Fibroblast of skin of scalp (primary cell): ENCODE results near the gene DPH2.

ENCODE experiments used
- DNase-seq: peaks from one replicate; pipeline ENCODE4 v3.0.0-alpha.2; 2013

DPH2 gene

DNA sequence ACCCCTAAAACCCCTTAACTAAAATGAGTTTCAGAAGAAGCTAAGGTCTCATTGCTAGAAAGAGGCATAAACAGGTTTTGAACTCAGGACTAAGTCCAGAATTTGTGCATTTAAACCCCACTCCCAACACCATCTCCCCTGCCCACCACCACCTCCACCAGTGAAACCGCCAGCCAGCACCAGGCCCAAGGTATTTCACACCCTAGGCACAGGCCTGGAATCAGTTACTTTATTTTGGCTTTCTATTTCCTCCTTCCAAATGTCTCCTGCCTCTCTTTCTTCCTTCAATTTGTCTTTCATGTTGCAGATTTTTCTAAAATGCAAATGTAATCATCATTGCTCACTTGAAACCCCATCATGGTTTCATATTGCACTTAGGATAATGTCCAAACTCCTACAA, 24.9 kb upstream of the DPH2 start:
- no peak for DNase-seq

DNA sequence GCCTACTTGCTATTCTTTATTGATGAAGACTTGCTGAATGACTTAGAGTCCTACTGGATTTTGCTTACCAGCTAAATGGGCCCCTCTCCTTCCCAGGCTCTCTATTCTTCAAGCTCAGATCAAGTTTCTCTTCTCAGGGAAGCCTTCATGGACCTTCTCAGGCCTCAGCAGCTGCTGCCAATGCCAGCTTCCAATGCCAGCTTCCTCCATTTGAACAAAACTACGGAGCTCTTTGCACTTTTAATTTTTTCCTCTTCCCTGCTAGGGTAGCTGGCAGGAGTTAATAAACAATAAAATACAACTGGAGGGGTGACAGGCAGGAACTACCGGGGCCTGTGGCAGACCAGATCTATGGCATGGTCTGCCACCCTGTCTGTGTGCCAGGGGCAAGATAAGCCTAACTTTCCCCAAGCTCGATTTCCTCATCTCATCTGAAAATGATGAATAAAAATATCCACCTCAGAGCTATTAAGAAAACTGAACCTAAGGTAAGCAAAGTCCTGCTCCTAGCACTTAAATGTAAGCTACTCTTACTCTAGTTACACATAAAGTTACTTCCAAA, 24.1 kb upstream of the DPH2 start:
- DNase-seq, result no peak

DNA sequence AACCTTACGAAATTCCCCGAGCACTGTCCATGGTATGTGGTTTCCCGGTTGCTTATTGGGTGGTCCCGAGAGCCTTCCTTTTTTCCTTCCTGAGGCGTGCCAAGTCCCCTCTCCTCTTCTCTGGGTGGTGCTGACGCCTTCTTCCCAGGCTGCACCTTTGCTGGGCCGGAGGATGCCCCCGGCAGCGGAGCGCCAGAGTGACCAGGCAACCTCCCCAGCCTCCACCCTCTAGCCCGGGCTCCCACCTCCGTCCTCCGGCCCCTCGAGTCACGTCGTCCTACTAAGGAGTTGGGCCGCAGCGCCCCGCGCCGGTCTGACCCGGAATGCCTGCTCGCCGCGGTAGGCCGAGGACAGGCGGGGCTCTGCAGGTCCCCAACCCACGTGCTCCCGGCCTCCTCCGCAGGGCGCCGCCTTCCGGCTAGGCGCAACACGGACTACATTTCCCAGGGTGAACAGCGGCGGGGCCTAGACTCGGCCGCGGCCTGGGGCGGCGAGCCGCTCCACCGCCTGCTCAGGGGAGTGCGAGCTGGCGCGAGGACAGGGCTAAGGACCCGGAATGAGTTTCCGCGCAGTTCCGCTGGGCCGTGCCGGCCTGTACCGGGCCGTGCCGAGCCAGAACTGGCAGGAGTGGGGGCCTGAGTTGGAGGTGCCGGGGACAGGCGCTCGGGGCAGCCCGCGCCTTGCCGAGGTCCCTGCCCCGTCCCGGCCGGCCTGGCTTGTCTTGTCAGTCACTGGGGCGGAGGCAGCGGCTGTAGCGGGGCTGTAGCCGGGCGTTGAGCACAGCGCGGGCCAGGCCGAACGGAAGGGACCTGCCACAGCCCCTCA, 23.4 kb upstream of the DPH2 start, which contains the start of gene IPO13:
Gene IPO13 (plus strand): TSS at position 715 of the 825 bp plus-strand sequence. CDS start 651 bp downstream, outside the sequence.
- peak; percentile 95 for DNase-seq

DNA sequence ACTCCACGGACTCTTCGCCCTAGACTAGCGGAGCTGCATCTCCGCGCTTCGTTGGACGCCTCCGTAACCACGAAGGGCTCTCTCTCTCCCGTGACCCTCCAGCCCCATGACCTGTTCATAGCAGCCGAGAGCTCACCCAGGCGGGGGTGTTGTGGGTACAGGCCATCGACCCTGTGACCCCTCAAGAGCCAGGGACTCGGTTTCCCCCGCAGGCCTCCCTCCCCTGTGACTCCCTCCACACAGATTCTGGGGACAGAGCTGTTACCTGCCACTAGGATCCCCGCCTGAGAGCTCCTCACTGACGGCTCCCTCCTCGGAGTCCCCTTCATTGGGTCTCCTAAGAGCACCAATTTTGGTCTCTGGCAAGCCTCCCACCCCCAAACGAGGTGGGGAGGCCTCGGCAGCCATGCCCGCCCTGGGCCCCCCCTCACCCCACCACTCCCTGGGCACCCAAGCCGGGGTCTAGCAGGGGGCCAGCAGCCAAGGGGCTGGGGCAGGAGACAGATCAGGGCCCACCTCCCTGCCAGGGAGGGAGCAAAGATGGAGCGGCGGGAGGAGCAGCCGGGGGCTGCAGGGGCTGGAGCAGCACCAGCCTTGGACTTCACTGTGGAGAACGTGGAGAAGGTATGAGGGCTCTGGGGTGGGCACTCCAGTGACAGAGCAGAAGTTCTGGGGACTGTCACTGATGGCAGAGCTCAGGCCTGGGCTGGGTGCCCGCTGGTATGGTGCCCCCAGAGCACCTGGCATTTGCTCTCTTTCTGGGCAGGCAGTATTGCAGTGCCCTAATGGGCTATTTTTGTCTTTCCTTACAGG, 22.5 kb upstream of the DPH2 start:
- no peak for DNase-seq

DNA sequence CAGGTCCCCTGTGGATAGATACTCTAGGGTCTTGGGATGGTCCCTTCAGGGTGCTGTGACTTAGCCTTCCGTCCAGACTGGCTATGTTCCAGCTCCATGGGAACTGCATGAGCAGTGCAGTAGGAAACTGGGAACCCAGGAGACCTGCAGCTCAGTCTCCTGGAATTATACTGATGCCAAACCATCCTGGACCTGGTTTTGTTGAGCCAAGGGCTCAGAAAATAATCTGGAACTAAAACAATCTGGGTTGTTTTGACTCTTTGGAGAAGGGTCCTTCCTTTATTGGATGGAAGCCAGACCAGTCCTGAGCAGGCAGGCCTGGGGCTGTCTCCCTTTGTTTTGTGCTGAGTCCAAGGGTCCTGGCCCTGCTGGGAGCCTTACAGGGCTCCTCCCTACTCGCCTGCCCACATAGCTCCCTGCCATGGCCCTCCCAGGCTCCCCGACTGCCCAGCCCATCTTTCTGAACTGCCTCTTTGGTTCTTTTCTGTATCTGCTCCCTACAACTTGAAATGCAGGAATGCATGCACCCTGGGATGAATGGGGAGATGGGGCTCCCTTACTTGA, 21.9 kb upstream of the DPH2 start:
- DNase-seq, result no peak

DNA sequence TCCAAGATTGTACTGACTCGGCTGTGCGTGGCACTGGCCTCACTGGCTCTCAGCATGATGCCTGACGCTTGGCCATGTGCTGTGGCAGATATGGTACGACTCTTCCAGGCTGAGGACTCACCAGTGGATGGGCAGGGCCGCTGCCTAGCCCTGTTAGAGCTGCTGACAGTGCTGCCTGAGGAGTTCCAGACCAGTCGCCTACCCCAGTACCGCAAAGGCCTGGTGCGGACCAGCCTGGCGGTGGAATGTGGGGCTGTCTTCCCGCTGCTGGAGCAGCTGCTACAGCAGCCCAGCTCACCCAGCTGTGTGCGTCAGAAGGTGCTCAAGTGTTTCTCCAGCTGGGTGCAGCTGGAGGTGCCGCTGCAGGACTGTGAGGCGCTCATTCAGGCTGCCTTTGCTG, 20.1 kb upstream of the DPH2 start:
- no peak for DNase-seq

DNA sequence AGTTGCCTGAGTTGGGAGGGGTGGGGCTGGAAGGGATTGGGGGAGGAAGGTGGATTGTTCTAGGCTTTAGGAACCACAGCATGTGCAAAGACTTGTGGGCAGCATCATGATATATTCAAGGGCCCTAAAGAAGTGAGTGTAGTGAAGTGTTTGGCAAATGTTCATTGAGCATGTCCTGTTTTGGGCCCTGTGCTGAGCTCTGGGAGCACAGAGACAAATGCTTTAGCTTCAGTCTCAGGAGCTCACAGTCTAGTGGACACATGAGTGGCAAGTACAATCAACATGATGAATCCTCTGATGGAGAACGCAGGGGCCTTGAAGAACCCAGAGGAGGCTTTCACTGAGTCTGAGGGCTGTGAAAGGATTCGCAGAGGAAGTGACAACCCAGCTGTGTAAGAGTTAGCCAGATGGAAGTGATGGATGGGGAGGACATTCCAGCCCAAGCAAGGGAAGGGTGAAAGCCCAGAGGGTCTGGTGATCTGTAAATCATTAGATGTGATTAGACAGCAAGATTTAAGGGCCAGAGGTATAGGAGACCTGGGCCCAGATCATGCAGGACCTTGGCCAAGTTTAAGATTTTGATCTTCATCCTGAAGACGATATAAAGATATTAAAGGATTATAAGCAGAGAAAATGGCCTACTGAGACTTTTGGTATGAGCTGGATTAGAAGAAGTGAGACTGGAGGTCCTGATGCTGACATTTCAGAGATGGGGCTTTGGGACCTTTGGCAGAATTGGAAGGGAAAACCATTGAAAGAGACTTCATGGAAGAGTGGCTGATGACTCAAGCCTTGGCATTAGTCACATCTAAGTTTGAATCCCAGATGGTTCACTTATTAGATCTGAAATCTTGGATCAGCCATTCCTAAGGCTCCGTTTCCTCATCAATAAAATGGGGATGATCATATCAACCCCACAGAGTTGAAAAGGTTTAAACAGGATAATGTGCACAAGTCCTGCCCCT, 18.5 kb upstream of the DPH2 start:
- no peak for DNase-seq

DNA sequence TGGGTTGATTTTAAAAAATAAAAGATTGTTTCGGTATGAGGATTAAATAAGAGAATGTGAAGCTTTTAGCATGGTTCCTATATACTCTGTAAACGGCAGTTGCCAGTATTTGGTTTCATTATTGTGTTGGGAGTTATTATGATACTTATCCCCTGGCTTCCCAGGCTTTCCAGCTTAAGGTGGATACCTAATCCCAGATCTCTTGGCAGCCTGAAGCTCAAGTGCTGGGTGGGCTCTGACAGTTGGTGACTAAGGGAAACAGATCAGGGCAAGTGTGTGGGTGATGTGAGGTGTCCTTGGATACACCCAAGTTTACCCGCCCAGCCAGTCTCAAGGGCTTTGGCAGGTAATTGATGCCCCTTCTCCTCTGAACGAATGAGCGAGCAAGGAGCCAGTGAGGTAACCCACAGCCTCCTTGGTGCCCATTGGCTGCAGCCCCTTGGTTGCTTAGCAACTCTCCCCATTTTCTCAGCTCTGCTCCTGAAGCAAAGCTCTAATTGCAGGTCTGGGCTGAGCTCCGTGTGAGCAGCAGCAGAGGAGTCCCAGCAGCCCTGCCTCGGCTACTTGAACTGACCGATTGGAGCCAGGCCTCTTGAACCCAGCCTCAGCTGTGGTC, 17.0 kb upstream of the DPH2 start:
- no peak for DNase-seq

DNA sequence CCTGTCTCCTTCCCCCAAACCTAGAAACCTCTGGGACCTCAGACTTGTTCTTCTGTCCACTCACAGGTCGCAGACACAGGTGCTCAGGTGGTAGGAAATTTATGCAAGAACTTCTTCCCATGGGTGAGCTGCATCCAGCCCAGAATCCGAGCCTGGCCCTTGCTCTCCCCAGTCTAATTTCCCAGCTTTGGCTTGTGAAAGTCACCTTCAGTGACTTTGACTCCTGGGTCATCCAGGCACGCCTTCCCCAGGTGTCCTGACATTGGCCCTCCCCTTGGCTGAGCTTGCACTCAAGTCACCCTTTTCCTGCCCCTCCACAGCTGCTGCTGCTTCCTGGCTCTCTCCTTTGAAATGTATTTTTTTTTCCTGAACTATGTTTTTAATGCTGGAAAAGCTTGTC, 16.4 kb upstream of the DPH2 start:
- DNase-seq, result no peak

DNA sequence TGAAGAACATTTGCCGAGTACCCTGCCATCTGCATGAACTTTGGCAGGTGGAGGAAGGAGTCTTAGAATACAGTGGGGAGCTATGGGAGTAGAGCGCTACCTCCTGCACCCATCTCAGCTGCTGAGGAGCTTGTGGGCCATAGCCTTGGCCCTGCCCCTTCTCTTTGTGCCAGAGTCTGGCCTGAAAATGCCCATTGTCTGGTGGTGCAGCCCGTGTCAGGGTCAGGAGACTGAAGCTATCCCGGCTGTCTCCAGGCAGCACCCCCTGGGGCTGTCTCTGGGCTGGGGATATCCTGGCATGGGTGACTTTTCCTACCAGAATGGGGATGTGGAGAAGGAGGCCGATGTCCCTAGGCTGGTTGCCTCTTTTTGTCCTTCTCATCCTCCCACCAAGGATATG, 15.8 kb upstream of the DPH2 start:
- DNase-seq, result no peak

DNA sequence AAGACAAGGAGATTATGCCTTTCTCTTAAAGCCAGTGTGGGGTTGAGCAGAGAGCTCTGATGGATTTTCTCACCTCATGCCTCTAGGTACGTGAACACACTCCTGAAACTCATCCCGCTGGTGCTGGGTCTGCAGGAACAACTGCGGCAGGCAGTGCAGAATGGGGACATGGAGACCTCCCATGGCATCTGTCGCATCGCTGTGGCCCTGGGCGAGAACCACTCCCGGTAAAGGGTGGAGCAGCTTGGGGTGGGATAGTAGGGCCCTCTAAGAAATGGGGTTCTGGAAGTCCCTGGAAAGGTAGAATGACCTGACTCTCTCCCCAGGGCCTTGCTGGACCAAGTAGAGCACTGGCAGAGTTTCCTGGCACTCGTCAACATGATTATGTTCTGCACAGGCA, 13.6 kb upstream of the DPH2 start:
- no peak for DNase-seq

DNA sequence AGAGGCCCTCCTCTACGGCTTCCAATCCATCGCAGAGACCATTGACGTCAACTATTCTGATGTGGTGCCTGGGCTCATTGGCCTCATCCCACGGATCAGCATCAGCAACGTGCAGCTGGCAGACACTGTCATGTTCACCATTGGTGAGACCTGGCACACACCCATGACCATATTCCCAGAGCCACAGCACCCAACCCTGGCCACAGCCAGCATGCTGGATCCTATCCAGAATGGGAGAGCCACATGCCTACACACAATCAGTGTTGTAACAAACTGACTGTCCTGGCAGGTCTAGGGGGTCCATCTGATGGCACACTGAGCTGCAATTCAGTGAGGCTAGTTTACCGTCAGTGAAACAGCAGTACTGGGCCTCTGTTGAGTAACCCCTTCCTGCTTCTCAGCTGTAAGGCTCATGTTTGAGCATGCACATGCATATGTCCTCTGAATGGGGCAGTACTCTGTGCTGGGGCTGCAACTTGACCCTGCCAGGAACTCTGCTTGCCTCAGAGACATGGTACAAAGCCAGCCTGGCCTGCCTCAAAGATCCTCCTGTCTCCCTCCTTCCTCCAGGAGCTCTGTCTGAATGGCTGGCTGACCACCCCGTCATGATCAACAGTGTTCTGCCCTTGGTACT, 12.3 kb upstream of the DPH2 start:
- DNase-seq, result no peak

DNA sequence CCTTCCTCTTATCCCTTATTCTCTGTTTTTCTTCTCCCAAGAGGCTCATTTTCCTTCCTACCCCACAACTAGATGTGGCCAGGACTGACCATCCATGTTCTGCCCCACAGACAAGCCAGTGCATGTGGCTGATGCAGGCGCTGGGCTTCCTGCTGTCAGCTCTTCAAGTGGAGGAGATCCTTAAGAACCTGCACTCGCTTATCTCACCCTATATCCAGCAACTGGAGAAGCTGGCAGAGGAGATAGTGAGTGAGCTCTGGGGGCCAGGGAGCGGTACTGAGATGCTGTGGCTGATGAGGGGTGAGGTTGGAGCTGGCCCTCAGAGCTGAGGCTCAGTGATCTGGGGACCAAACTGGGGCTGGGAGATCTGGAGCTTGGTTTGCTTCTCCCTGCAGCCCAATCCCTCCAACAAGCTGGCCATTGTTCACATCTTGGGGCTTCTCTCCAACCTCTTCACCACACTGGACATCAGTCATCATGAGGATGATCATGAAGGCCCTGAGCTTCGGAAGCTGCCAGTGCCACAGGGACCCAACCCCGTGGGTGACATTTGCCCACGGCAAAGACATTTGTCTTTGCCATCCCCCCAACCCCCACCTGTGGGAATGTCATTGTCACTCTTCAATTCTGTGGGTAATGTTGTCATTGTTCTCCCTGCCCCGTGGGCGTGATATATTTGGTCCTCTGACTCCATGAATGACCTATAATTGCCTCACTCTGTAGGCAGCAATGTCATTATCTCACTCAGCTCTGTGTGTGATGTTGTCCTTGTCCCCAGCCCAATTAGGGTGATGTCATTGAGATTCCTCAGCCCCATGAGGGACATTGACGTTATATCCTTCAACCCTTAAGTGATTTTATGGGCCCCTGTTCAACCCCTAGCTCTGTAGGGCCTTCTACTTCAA, 11.2 kb upstream of the DPH2 start:
- DNase-seq, result no peak

DNA sequence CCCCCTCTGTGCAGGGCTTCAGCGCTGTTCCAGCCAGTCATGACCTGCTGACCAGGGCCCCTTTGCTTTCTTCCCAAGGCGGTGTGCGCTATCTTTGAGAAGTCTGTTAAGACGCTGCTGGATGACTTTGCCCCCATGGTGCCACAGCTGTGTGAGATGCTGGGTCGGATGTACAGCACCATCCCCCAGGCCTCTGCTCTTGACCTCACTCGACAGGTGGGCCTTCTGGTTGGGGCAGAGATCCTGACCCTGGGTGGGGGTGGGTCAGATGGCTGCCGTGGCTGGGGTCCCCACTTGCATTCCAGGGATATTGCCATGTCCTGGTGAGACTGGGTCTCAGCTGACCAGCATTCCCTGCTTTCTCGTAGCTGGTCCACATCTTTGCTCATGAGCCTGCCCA, 9.0 kb upstream of the DPH2 start:
- DNase-seq, result no peak

DNA sequence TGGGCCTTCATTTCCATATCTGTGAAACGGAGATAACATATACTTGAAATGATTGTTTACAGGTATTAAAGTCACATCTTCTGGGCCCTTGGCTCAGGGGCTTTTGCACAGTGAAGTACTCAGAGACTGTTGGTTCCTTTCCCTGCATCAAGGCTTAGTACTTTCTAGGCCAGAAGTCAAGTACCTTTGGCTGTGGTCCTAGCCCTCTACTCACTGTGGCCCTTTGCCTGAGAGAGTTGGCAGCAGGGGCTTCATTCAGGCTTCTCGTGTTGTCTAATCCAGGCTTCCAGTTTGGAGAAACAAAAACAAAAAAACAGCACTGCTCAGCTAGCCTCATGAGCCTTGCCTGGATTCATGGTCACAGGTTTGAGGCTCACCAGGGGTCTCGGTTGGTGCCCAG, 8.1 kb upstream of the DPH2 start:
- no peak for DNase-seq

DNA sequence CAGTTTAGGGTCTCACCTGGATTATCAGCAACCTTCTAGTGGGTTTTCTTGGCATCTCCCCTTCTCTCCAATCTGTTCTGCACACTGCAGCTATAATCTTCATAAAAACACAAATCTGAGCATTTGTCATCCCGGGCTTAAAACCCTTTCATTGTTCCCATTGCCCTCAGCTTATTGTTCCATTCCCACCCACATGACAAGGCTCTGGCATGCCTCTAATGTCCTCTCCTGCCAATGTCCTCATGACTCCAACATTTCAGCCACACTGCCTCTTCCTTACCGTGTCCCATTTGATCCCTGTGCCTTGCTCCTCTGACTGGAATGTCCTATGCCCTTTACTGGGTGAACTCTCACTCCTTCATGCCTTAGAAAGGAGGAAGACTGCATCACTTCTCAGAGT, 7.5 kb upstream of the DPH2 start:
- no peak for DNase-seq

DNA sequence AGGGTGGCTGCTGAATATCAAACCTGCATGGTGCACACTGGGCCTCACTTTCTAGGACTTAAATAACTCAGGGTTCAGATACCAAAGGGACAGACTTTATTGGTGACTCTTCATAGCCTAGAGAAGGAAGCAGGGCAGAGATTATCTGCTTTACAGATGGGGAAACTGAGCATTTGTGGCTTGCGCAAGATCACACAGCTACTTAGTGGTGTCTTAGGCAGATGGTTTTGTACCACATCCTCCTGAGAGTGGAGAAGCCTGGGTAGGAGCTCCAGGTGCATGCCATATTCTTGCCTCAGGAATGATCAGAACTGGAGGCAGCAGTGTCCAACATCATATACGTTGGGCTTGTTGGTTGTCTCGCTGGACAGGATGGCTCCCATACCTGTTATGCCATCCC, 6.8 kb upstream of the DPH2 start:
- DNase-seq, result no peak

DNA sequence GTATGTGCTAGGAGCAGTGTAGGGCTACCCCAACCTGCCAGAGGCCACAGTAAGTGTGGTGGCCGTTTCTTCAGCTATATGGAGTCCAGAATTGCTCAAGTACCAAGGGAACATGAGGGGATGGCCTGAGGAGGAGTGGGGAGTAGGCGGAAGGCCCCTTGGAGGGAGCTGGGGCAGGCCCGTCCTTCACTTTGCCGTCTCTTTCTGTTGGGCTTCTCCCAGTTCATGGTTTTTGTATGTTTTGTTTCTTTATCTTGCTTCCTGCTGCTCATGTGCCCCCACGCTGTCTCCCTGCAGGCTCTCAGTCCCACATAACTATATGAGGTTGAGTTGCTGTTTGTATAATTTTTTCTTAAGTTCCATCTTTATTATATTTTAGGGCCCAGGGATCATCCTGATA, 5.9 kb upstream of the DPH2 start:
- DNase-seq, result no peak

DNA sequence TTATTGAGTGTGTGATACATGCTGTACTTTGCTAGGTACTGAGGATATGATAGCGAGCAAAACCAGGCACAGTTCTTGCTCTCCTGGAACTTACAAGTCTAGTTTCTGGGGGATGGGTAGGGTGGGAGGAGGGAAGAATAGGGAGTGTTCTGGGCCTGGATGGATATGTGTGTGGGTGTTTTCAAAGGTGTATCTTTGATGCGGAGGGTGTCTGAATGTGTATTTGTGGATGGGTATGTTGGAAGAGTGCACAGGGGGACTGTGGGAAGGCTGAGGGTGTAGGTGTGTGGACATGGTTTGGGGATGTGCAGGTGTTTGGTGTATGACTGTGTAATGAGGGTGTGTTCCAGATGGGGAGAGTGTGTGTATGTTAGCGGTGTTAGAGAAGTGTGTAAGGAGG, 4.5 kb upstream of the DPH2 start:
- no peak for DNase-seq

DNA sequence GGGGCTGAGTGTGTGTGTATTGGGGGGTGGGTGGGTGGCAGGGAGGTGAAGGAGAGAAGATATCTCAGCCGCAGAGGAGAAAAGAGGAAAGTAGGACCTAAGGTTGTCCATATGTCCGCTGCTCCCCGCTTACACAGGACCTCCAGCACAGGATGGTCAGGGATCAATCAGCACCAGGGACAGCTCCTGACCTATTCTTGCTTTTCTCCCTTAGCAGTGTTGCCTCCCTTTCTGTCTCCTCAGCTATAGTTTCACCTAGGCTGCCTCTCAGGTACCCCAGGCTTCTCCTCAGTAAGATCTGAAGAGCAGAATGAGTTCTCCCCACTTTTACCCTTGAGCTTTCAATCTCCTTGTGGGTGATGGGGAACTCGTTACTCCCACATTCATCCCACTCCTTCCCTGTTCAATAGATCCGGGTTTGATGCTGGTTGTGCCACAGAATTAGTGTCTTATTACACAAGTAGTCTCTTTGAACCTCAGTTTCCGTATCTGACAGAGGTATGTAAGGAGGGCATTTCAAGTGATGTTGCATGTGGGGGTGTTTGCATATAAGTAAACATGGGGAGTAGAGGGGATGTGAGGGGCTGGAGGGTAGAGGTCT, 1.4 kb upstream of the DPH2 start:
- peak; percentile 31 for DNase-seq
